Measurements from ENCODE around the gene TSR3.

TSR3 gene

DNA sequence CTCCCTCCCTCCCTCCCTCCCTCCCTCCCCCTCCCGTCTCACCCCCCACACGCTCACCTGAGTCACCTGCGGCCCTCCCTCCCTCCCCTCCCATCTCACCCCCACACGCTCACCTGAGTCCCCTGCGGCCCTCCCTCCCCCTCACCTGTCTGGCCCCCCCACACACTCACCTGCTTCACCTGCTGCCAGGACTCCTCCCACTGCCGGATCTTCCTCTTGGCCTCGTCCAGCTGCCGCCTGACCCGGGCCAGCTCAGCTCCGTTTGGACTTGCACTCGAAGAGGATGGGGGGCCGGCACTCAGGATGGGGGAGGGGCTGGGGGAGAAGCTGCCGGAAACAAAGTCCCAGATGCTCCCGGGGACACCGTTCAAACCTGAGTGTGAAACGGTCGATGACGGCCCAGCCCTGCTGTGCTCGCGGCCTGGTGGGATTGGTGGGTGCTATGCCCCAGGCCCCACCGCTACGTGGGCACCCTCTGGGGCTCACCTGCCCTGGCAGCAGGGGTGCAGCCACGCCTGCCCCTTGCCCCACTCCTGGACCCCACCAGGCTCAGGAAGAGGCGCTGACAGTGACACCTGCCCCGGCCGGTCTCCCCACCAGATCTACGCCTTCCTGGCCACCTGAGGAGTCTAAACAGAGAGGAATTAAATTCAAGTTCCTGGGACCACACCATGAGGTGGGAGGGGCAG, 16.0 kb upstream of the TSR3 start:
- no peak overlapping the region for H3K4me3 ChIP-seq (ENCODE audit: low read length)
- no peak for TF ChIP-seq CTCF (conservative IDR thresholded peaks at IDR 0.05; ENCODE audit: low read length)
- DNase-seq (ENCODE audit: low read depth) = no peak

GRCh38 chr16:1366712-1367299, 15.1 kb upstream of the TSR3 start:
- TF ChIP-seq CTCF (conservative IDR thresholded peaks at IDR 0.05; ENCODE audit: low read length) = no peak
- no peak for DNase-seq (ENCODE audit: low read depth)
- H3K4me3 ChIP-seq (ENCODE audit: low read length) = no peak overlapping the region

GRCh38 chr16:1366060-1366711, 14.5 kb upstream of the TSR3 start:
- H3K4me3 ChIP-seq (ENCODE audit: low read length) = no peak overlapping the region
- DNase-seq (ENCODE audit: low read depth) = no peak
- TF ChIP-seq CTCF (conservative IDR thresholded peaks at IDR 0.05; ENCODE audit: low read length) = no peak

DNA sequence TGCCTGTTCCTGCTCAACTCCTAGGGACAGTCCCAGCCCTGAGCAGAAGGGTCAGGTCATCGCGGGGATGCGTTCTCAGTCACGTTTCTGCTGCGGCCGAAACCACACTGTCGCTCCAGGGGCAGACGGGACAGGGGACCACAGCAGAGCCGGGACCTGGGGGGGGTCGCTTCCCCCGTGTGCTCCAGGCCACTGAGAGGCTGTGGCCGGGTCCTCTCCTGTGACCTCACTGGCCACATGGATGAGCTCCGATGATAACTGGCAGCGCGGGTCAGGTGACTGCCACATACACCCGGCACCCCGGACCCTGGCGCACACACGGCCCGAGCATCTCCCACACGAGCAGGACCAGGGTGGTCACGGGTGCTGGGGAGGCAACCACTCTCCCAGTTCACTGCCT, 12.8 kb upstream of the TSR3 start:
- TF ChIP-seq CTCF (conservative IDR thresholded peaks at IDR 0.05; ENCODE audit: low read length) = no peak
- DNase-seq (ENCODE audit: low read depth) = no peak
- no peak overlapping the region for H3K4me3 ChIP-seq (ENCODE audit: low read length)

DNA sequence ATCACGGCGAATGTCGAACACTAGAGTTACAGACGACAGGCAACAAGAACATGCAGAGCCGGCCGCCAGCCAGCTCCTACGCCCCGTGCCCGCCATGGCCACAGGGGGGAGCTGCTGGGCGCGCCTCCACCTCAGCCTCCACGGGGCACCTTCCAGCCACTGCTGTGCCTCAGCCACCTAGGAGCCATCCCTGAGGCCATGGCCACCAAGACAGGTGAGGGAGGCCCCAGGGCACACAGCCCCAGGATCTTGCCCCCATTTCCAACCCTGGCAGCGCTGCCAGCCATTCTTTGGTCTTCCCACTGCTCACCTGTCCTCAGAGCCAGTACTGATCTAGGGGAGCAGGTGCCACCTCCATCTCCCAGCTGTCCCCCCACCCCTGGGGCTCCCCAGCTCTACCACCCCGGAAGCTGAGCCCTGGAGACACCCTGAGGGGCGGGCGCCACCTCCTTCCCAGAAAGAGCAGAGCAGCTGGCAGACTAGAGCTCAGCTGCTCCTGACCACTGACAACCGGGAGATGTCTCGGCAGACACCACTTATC, 11.9 kb upstream of the TSR3 start:
- TF ChIP-seq CTCF (conservative IDR thresholded peaks at IDR 0.05; ENCODE audit: low read length) = peak; percentile 55
- DNase-seq (ENCODE audit: low read depth) = peak; percentile 21
- no peak overlapping the region for H3K4me3 ChIP-seq (ENCODE audit: low read length)

DNA sequence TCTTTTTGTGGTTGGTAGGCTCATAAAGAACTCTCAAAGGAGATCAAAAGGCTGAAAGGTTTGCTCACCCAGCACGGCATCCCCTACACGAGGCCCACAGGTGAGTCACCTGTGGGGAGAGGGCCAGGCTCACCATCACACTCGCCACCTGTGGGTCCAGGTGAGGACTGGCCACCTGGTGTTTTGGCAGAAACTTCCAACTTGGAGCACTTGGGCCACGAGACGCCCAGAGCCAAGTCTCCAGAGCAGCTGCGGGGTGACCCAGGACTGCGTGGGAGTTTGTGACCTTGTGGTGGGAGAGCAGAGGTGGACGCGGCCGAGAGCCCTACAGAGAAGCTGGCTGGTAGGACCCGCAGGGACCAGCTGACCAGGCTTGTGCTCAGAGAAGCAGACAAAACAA, 11.1 kb upstream of the TSR3 start:
- DNase-seq (ENCODE audit: low read depth) = no peak
- no peak for TF ChIP-seq CTCF (conservative IDR thresholded peaks at IDR 0.05; ENCODE audit: low read length)
- no peak overlapping the region for H3K4me3 ChIP-seq (ENCODE audit: low read length)
